AG04450 (cell line): ENCODE data around the gene ASCC2. TPM values are rescaled to one million over a fixed set of nuclear protein-coding genes. Genes with fewer than 3 reads are reported as not detected.
A peak's percentile ranks its signal among the peaks of the same experiment; 100 is the strongest.

Source experiments
- CTCF ChIA-PET: fragments of 300-600, 350-600 bp; formaldehyde crosslinking; extraction: SDS; loops from one replicate; lab custom pipeline; 2022; ENCODE audit warnings: antibody characterized with exemption, inconsistent platforms; lab: Charles Lee
- POLR2A ChIA-PET: fragments of 350-600 bp; formaldehyde crosslinking; extraction: SDS; loops from one replicate; lab custom pipeline; 2021; ENCODE audit warnings: antibody characterized with exemption, inconsistent platforms; lab: Yijun Ruan, JAX
- DNase-seq: peaks from one replicate; pipeline ENCODE4 v3.0.0-alpha.2; 2011; ENCODE audit warnings: low read depth, low spot score
- H3K27ac ChIP-seq: one replicate; pipeline ENCODE4 v1.5.1; 2012; ENCODE audit warnings: low read depth, low read length, control low read depth
- H3K27me3 ChIP-seq: one replicate; pipeline ENCODE4 v1.6.0; 2012; ENCODE audit warnings: low read length; ENCODE audit not compliant: control insufficient read depth, insufficient read depth
- H3K4me3 ChIP-seq: 2 replicates; pipeline ENCODE4 v1.5.1; 2011; ENCODE audit warnings: mild to moderate bottlenecking, low read depth, low read length, control low read depth
- H3K9me3 ChIP-seq: 2 replicates; pipeline ENCODE4 v1.5.1; 2012; ENCODE audit warnings: low read length; ENCODE audit not compliant: control insufficient read depth, insufficient read depth
- CTCF ChIP-seq: IDR thresholded peaks from 2 replicates; pipeline ENCODE4 v1.5.1; 2011; ENCODE audit warnings: low read depth, low read length, control low read depth, inconsistent platforms
- polyA plus RNA-seq: library from polyadenylated mRNA; depleted of rRNA; stranded (reverse); fragments of >200 nt; gene quantifications from 2 replicates; pipeline ENCODE4 v1.2.3, GENCODE V29; 2011

Gene ASCC2
- polyA plus RNA-seq, 1 experiment = 45.9 TPM

GRCh38 chr22:29799217-29799680, 38.8 kb downstream of the ASCC2 start:
- Histone ChIP-seq H3K27me3 (no peaks in the 10 kb centered on the region), H3K27ac (peak overlapping the region; percentile 77), H3K4me3 (no peak overlapping the region), H3K9me3 (no peaks in the 10 kb centered on the region)
- CTCF ChIA-PET = interaction anchor here (1.1 to 2.5 kb wide), 4 partner anchors 9 to 213 kb away, joined by 3 to 14 read pairs (median 4); no protein-coding TSS in a partner anchor
- no peak for TF ChIP-seq CTCF
- peak; percentile 86 for DNase-seq
- POLR2A ChIA-PET = interaction anchor here (0.7 to 1.4 kb wide), 3 partner anchors 17 to 33 kb away, joined by 3 to 5 read pairs (median 4); partner anchors contain the start of genes UQCR10 and ZMAT5

GRCh38 chr22:29798801-29799200, 39.3 kb downstream of the ASCC2 start:
- CTCF ChIA-PET = interaction anchor here (1.1 to 2.5 kb wide), 4 partner anchors 10 to 214 kb away, joined by 3 to 14 read pairs (median 4); no protein-coding TSS in a partner anchor
- POLR2A ChIA-PET = interaction anchor here (0.9 to 1.4 kb wide), 2 partner anchors 17 to 32 kb away, joined by 4 to 5 read pairs; partner anchors contain the start of genes UQCR10 and ZMAT5
- DNase-seq = no peak

GRCh38 chr22:29798318-29798717, 39.8 kb downstream of the ASCC2 start:
- no peak overlapping the region for H3K4me3 ChIP-seq
- ChIA-PET POLR2A (no interaction called here), CTCF (interaction anchor here (2.5 kb wide), 1 partner anchor 207 kb away, joined by 14 read pairs; no protein-coding TSS in a partner anchor)
- DNase-seq = no peak
- no peak for TF ChIP-seq CTCF
- no peaks in the 10 kb centered on the region for H3K27me3 ChIP-seq
- H3K9me3 ChIP-seq = no peaks in the 10 kb centered on the region; the same call in 1 of the 2 replicates
- peak overlapping the region; percentile 77 for H3K27ac ChIP-seq

More at GRCh38 chr22:29798801-29799200, 39.3 kb downstream of the ASCC2 start:
- Histone ChIP-seq H3K27ac (peak overlapping the region; percentile 77), H3K4me3 (no peak overlapping the region), H3K9me3 (no peaks in the 10 kb centered on the region), H3K27me3 (no peaks in the 10 kb centered on the region)
- TF ChIP-seq CTCF = no peak

- TF ChIP-seq CTCF = no peak
- Histone ChIP-seq H3K4me3 (no peak overlapping the region), H3K27ac (no peak overlapping the region), H3K27me3 (no peaks in the 10 kb centered on the region), H3K9me3 (no peaks in the 10 kb centered on the region; the same call in 1 of the 2 replicates)
- DNase-seq = no peak
- ChIA-PET POLR2A (no interaction called here), CTCF (no interaction called here)
Observed at GRCh38 chr22:29797351-29797750, 40.7 kb downstream of the ASCC2 start.

GRCh38 chr22:29795663-29796062, 42.4 kb downstream of the ASCC2 start:
- Histone ChIP-seq H3K9me3 (no peaks in the 10 kb centered on the region; the same call in 1 of the 2 replicates), H3K27me3 (no peaks in the 10 kb centered on the region), H3K27ac (peak overlapping the region; percentile 11), H3K4me3 (no peak overlapping the region)
- CTCF ChIA-PET = interaction anchor here (0.8 kb wide), 1 partner anchor 210 kb away, joined by 3 read pairs; no protein-coding TSS in a partner anchor
- DNase-seq = no peak
- TF ChIP-seq CTCF = no peak
- POLR2A ChIA-PET = no interaction called here
